GM20000 (cell line): ENCODE data around the gene FARSA.
"Not testable (repeated sequence)": the region's sequence is repeated elsewhere in the genome, so short reads cannot be mapped to it uniquely, and the experiment has no call there.

Source experiments
- DNase-seq: peaks from one replicate; pipeline ENCODE4 v3.0.0; 2012; ENCODE audit warnings: low spot score
- TF ChIP-seq, protein P1 (sequence below): IDR thresholded peaks from 2 replicates; pipeline ENCODE4 v1.5.1; 2012; ENCODE audit warnings: mild to moderate bottlenecking, control low read depth; ENCODE audit errors: extremely low read depth, missing control alignments

Gene FARSA

DNA sequence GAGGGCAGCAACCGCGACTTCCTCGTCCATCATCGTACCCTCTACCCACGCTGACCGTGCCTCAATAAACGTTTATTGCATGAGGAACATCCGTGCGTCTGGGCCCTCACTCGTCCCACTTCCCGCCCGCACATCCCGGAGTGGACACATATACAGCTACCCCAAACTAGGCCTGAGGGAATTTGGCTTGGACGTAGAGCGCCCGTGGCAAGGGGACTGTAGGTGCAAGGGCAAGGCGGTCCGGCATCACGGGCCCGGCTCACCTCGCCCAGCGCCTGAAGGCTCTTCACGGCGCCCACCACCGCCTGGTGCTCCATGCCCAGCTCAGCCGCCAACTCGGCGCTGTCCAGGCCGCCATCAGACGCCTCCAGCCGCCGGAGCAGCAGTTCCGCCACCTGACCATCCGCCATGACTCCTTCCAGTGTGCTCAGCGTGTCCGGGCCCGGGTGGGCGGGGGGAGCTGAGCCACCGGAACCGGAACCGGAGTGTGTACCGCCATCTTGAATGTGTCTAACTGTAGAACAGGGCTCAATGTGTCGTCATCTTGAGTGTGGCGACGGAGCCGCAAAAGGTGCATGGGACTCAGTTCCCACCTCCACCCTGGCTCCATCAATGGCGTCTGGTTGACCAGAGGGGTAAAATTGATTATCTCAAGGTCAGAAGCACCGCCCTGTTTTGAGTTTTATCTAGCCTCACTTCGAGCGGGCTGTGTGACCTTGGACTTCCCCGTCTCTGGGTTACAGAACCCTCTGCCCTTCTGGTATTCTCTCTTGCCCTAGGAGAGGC, at the start of gene FARSA:
FARSA (minus strand) TSS at position 425 of the 786 bp plus-strand sequence; CDS start at position 410, 15 bp downstream.
- TF ChIP-seq, protein P1, sequence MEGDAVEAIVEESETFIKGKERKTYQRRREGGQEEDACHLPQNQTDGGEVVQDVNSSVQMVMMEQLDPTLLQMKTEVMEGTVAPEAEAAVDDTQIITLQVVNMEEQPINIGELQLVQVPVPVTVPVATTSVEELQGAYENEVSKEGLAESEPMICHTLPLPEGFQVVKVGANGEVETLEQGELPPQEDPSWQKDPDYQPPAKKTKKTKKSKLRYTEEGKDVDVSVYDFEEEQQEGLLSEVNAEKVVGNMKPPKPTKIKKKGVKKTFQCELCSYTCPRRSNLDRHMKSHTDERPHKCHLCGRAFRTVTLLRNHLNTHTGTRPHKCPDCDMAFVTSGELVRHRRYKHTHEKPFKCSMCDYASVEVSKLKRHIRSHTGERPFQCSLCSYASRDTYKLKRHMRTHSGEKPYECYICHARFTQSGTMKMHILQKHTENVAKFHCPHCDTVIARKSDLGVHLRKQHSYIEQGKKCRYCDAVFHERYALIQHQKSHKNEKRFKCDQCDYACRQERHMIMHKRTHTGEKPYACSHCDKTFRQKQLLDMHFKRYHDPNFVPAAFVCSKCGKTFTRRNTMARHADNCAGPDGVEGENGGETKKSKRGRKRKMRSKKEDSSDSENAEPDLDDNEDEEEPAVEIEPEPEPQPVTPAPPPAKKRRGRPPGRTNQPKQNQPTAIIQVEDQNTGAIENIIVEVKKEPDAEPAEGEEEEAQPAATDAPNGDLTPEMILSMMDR, result no peak
- DNase-seq, result peak; percentile 92

DNA sequence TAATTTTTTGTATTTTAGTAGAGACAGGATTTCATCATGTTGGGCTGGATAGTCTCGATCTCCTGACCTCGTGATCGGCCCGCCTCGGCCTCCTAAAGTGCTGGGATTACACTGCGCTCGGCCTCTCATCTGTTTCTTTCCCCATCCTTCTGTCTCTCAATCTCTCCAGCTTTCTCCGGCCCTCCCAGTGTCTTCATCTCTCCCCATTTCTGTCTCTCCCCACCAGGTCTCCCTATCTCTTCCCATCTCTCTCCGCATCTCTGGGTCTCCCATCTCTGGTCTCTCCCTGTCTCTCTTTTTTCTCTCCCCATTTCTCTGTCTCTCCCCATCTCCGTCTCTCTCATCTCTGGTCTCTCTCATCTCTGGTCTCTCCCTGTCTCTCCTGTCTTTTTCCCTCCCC, 49.6 kb upstream of the FARSA start:
- TF ChIP-seq, protein P1, result no peak
- no peak for DNase-seq

DNA sequence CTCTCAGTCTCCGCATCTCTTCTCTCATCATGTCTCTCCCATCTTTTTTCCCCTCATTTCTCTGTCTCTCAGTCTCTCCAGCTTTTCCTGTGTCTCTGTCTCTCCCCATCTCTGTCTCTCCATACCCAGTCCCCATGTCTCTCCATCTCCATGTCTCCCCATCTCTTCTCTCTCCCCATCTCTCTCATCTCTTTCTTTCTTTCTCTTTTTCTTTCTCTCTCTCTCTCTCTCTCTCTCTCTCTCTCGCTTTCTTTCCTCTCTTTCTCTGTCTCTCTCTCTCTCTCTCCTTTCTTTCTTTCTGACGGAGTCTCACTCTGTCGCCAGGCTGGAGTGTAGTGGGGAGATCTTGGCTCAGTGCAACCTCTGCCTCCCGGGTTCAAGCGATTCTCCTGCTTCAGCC, 49.1 kb upstream of the FARSA start:
- DNase-seq, result no peak
- TF ChIP-seq, protein P1, result no peak

DNA sequence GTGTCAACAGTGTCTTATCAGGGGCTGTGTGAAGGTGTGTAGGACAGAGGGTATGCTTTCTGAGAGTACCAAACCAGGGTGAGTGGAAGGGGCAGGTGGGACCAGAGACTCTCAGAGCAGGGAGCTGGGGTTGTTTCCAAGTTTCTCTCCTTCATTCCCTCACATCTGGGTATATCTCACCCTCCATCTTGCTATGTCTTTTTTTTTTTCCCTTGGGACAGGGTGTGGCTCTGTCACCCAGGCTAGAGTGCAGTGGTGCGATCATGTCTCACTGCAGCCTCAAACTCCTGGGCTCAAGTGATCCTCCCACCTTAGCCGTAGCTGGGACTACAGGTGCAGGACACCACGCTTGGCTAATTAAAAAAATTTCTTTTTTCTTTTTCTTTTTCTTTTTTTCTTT, 46.5 kb upstream of the FARSA start:
- DNase-seq, result no peak
- TF ChIP-seq, protein P1, result no peak

DNA sequence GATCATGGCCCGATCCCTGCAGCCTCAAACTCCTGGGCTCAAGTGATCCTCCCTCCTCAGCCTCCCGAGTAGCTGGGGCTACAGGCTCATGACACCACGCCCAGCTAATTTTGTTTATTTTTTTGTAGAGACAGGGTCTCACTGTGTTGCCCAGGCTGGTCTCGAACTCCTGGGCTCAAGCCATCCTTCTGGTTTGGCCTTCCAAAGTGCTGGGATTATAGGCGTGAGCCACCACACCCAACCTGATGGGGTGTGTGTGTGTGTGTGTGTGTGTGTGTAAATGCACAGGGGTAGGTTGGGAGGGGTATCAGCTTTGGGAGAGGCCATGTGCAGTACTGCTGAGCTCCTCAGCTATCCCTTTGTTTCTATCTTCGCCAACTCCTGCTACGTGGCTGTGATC, 42.6 kb upstream of the FARSA start:
- DNase-seq, result not testable (repeated sequence)

DNA sequence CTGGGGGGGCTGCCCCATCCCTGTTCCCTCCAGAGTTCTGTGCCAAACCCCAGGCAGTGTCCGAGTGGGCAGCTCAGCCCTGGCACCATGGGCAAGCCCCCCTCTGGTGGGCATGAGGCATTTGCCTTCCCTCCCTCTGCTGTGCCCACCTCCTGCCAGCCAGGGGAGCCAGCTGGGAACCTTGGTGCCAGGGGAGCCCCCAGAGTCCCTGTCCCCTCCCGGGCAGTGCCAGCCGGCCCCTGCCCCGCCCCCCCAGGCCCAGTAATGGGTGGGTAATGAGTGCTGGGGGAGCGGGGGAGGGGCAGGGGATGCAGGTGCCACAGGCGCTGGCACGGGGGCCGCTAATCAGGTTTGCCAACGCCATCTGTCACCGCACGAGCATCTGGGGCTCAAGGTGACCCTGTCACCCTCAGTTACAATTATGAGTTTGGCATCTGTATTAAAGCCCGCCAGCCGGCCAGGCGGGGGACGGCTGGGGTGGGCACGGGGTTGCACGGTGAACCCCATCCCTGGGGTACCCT, 41.8 kb upstream of the FARSA start:
- TF ChIP-seq, protein P1, result no peak
- no peak for DNase-seq

DNA sequence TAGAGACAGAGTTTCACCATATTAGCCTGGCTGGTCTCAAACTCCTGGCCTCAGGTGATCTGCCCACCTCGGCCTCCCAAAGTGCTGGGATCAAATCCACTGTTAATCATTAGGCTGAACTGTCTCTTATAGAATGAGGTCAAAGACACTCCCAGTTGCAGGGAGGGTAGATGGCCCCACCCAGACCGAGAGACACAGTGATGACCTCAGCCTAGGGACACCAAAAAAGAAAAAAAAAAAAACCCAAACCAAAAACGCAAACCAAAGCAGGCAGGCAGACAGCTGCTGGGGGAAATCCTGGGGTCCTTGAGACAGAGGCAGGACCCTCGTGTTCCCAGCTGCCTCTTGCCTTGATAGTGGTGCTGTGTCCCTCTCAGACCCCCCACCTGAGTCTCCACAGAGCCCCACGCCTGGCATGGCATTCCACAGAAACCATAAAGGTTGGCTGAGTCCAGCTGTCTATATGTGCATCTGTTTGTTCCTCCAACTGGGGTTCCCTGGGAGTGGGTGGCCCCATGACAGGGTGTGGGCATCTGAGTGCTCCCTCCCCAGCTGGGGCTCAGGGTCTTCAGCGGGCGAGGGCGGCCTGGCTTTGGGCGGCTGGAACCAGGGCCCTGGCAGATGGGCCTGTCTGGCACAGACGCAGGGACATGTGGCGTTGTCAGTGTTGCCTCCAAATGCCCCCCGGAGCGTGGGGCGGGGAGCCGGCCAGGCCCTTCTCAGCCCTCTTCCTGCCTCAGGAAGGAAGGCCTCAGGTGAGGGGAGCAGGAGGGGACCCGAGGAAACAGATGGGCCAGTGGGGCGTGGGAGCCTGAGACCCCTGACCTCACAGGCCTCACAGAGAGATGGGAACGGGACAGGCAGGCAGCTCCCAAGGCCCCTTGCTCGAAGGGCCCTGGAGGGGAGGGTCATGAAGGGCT, 41.0 kb upstream of the FARSA start:
- TF ChIP-seq, protein P1, result no peak
- peak; percentile 63 for DNase-seq
